ENCODE measurements around the gene CDC42EP5. TPM values are rescaled to one million over a fixed set of nuclear protein-coding genes. Genes with fewer than 3 reads are reported as not detected.

The CDC42EP5 gene
- total RNA-seq, 1 donor from 2014 or later, result 153 TPM

DNA sequence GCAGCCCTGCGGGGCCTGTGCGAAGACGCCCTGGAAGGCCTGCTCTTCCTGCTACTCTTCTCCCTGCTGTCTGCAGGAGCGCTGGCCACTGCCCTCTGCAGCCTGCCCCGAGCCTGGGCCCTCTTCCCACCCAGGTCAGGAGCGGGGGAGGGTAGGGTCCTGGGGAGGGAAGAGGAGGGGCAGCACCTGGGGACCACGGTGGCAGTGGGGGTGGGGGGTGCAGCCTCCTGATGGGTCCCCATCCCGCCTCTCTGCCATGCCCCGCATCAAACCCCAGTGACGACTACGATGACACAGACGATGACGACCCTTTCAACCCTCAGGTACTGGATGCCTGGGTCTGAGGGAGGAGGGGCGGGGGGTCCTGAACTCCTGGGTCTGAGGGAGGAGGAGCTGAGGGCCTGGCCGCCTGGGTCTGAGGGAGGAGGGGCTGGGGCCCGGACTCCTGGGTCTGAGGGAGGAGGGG lies 37.5 kb downstream of the CDC42EP5 start:
- intact Hi-C loops (cut with DNase I), result no loop called here
- no peak overlapping the region for H3K4me3 ChIP-seq
- H3K4me1 ChIP-seq, result no peaks in the 10 kb centered on the region
- DNase-seq (ENCODE audit: low spot score in 2 of 2), result no peak
- TF ChIP-seq CTCF (IDR thresholded peaks at IDR 0.05), result no peak
- H3K27ac ChIP-seq, result no peak overlapping the region
- H3K36me3 ChIP-seq, result no peaks in the 10 kb centered on the region
- H3K27me3 ChIP-seq, result peaks cover 5% of the 10 kb centered on the region
- H3K9me3 ChIP-seq, result no peaks in the 10 kb centered on the region

DNA sequence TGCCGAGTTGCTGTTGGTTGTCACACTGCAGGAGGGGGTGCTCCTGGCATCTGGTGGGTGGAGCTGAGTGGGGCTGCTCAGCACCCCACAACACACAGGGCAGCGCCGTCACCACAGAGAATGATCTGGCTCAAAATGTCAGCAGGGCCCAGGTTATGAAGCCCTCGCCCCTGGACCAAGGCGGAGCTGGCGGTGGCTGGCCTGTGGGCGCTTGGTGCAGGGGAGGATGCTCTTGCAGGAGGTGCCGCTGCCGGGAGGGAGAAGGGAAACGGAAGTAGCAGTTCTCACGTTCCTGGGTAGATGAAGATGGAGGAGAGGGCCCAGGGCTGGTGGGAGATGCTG lies 38.3 kb downstream of the CDC42EP5 start:
- no peak for DNase-seq (ENCODE audit: low spot score in 2 of 2)
- Histone ChIP-seq H3K4me3 (no peak overlapping the region), H3K4me1 (peaks cover 0 to 3% of the 10 kb centered on the region in 2 donors), H3K27me3 (peaks cover 7% of the 10 kb centered on the region), H3K27ac (no peak overlapping the region), H3K36me3 (no peaks in the 10 kb centered on the region), H3K9me3 (no peaks in the 10 kb centered on the region)
- no peak for TF ChIP-seq CTCF (IDR thresholded peaks at IDR 0.05)
- intact Hi-C loops (cut with DNase I), result no loop called here

GRCh38 chr19:54434112-54434872 lies 38.8 kb downstream of the CDC42EP5 start:
- Histone ChIP-seq H3K27ac (no peak overlapping the region), H3K9me3 (no peaks in the 10 kb centered on the region), H3K36me3 (no peaks in the 10 kb centered on the region), H3K4me3 (no peak overlapping the region), H3K27me3 (peaks cover 7% of the 10 kb centered on the region), H3K4me1 (peaks cover 0 to 3% of the 10 kb centered on the region in 2 donors)
- intact Hi-C loops (cut with DNase I), result no loop called here
- no peak for DNase-seq (ENCODE audit: low spot score in 2 of 2)
- no peak for TF ChIP-seq CTCF (IDR thresholded peaks at IDR 0.05)

GRCh38 chr19:54433697-54434096 lies 39.4 kb downstream of the CDC42EP5 start:
- Histone ChIP-seq H3K4me3 (no peak overlapping the region), H3K27ac (no peak overlapping the region), H3K36me3 (no peaks in the 10 kb centered on the region), H3K27me3 (peaks cover 7% of the 10 kb centered on the region), H3K4me1 (peaks cover 0 to 3% of the 10 kb centered on the region in 2 donors), H3K9me3 (no peaks in the 10 kb centered on the region)
- DNase-seq (ENCODE audit: low spot score in 2 of 2), result no peak
- intact Hi-C loops (cut with DNase I), result no loop called here
- TF ChIP-seq CTCF (IDR thresholded peaks at IDR 0.05), result no peak

DNA sequence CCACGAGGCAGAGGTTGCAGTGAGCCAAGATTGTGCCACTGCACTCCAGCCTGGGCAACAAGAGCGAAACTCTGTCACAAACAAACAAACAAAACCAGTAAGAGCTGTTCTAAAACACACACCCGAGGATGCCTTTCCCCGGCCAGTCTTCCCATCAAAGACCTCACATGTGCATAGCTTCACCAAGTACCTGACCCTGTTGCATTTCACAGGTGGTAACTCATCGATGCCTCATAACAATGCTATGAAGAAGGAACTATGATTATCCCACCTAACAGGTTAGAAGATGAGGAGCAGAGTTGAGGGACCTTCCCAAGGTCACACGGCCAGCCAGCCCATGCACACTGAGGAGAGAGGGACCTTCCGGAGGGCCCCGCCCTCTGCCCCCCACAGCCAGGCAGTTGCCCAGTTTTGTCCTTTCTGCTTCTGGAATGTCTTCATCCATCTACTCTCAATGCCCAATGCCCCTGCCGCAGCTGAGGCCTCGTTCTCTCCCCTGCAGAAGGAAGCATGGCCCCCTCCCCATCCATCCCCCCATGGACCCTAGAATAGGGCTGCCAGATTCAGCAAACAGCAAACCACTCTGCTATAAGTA lies 40.9 kb downstream of the CDC42EP5 start:
- H3K4me1 ChIP-seq, result peaks cover 0 to 3% of the 10 kb centered on the region in 2 donors

More for the DNA sequence above, 40.9 kb downstream of the CDC42EP5 start:
- H3K27ac ChIP-seq, result no peak overlapping the region
- intact Hi-C loops (cut with DNase I), result no loop called here
- no peak overlapping the region for H3K4me3 ChIP-seq
- TF ChIP-seq CTCF (IDR thresholded peaks at IDR 0.05), result no peak
- H3K27me3 ChIP-seq, result peaks cover 7% of the 10 kb centered on the region
- no peaks in the 10 kb centered on the region for H3K9me3 ChIP-seq
- DNase-seq (ENCODE audit: low spot score in 2 of 2), result no peak
- H3K36me3 ChIP-seq, result no peaks in the 10 kb centered on the region

Data from ascending aorta (tissue), 2 donors.